K562 (cell line): ENCODE measurements around the gene LIN28A. TPM values are rescaled to one million over a fixed set of nuclear protein-coding genes. Genes with fewer than 3 reads are reported as not detected.

Source experiments
- AFF4 ChIP-seq: sonication (generic); formaldehyde crosslinking; IDR thresholded peaks from 2 replicates; pipeline ENCODE4 v1.8.0; 2023; ENCODE audit warnings: mild to moderate bottlenecking, missing genetic modification reagents
- BDP1 ChIP-seq: IDR thresholded peaks from 3 replicates; pipeline ENCODE4 v1.6.1; 2011; ENCODE audit not compliant: insufficient read length, insufficient read depth
- E2F8 ChIP-seq: fragments of 450-650 bp; IDR thresholded peaks from 2 replicates; pipeline ENCODE4 v1.7.1; 2018; ENCODE audit warnings: mild to moderate bottlenecking, low read depth; ENCODE audit not compliant: partially characterized antibody
- ELF1 ChIP-seq: fragments of 200-800 bp; sonication (Bioruptor generic); IDR thresholded peaks from 2 replicates; pipeline ENCODE4 v1.6.1; 2016; ENCODE audit warnings: missing genetic modification characterization, missing compliant biosample characterization
- GMEB1 ChIP-seq: fragments of 250-450 bp; sonication (Bioruptor Pico); IDR thresholded peaks from 2 replicates; pipeline ENCODE4 v1.4.0; 2020; ENCODE audit warnings: mild to moderate bottlenecking
- GTF2A2 ChIP-seq: IDR thresholded peaks from 2 replicates; pipeline ENCODE4 v1.6.1; 2016; ENCODE audit warnings: mild to moderate bottlenecking, missing genetic modification characterization, missing compliant biosample characterization
- MAZ ChIP-seq, 2 experiments: fragments of 450-650 bp in 1 of 2; sonication (generic) in 1 of 2; formaldehyde crosslinking; IDR thresholded peaks in 1 of 2; conservative IDR thresholded peaks in 1 of 2; 2 replicates each; pipeline versions ENCODE4 v1.4.0 to v1.5.0; 2020; ENCODE audit warnings: mild to moderate bottlenecking in 1 of 2, missing genetic modification reagents in 1 of 2
- MEIS2 ChIP-seq: fragments of 450-650 bp; IDR thresholded peaks from 2 replicates; pipeline ENCODE4 v1.6.1; 2014; ENCODE audit warnings: mild to moderate bottlenecking; ENCODE audit not compliant: partially characterized antibody
- PKNOX1 ChIP-seq: fragments of 450-650 bp; IDR thresholded peaks from 2 replicates; pipeline ENCODE4 v1.6.1; 2016
- ZNF175 ChIP-seq: fragments of 200-800 bp; sonication (Bioruptor generic); IDR thresholded peaks from 2 replicates; pipeline ENCODE4 v1.6.1; 2016; ENCODE audit warnings: low read depth, mild to moderate bottlenecking, missing genetic modification characterization, missing compliant biosample characterization
- ZNF224 ChIP-seq: sonication (generic); formaldehyde crosslinking; IDR thresholded peaks from 2 replicates; pipeline ENCODE4 v1.8.0; 2022; ENCODE audit warnings: mild to moderate bottlenecking, missing genetic modification reagents
- ZNF408 ChIP-seq: fragments of 250-450 bp; sonication (Bioruptor Pico); IDR thresholded peaks from 2 replicates; pipeline ENCODE4 v1.4.0; 2020; ENCODE audit warnings: low read depth, mild to moderate bottlenecking, moderate library complexity
- ZNF639 ChIP-seq, 2 experiments: fragments of 200-800 bp in 1 of 2; sonication (Bioruptor generic) in 1 of 2; sonication (generic) in 1 of 2; formaldehyde crosslinking in 1 of 2; IDR thresholded peaks in 1 of 2; conservative IDR thresholded peaks in 1 of 2; 2 replicates each; pipeline versions ENCODE4 v1.5.0 to v1.6.1; 2016 to 2020; ENCODE audit warnings: missing compliant biosample characterization in 1 of 2, missing genetic modification characterization in 1 of 2, missing genetic modification reagents in 1 of 2
- polyA plus RNA-seq, 8 experiments: library from polyadenylated mRNA; depleted of rRNA in 4 of 8; stranded (reverse) in 5 of 8; unstranded in 3 of 8; fragments of >200 nt; fragmentation: Nextera tagmentation in 2 of 8; fragmentation: Illumina TruSeq in 1 of 8; extraction: Ambion mirVana in 2 of 8; extraction: Trizol in 1 of 8; gene quantifications; 2 replicates each; pipeline versions ENCODE4 v1.2.1 to v1.2.3, GENCODE V29; 2011 to 2014; ENCODE audit warnings: inconsistent platforms in 1 of 8, missing spikeins in 1 of 8
- total RNA-seq, 7 experiments: library from RNA; depleted of rRNA in 6 of 7; stranded (reverse); fragments of >200 nt in 6 of 7; fragmentation: Illumina TruSeq in 2 of 7; extraction: Trizol in 2 of 7; gene quantifications; 2 replicates each; pipeline versions ENCODE4 v1.2.1 to v1.2.3, GENCODE V29; 2011 to 2021; ENCODE audit warnings: low replicate concordance in 1 of 7

Gene LIN28A
- total and polyA plus RNA-seq, 9 of the 15 experiments (the other 6 are each of a cell fraction or from before 2014, with no cell fraction given) = 0.80 to 5.4 (median 3.9) TPM

- TF ChIP-seq E2F8 (peak; percentile 40), ZNF639 (CRISPR knock-in tag; conservative IDR thresholded peaks at IDR 0.05 in 1 of 2, IDR thresholded peaks at IDR 0.05 in 1 of 2) (peak in 1 of 2 experiments; percentile 96; a peak in 2 of 4 replicates), ELF1 (tag) (0 out of 2 replicates have a peak, but pooled peaks have one; percentile 31), PKNOX1 (peak; percentile 36; the same call in 1 of the 2 replicates), AFF4 (CRISPR knock-in tag) (no peak; the same call in 1 of the 2 replicates), ZNF408 (CRISPR knock-in tag) (no peak), MEIS2 (peak; percentile 77), MAZ (CRISPR knock-in tag; conservative IDR thresholded peaks at IDR 0.05 in 1 of 2, IDR thresholded peaks at IDR 0.05 in 1 of 2) (peak; percentile 88 to 89), ZNF224 (CRISPR knock-in tag) (no peak), GTF2A2 (no peak), GMEB1 (CRISPR knock-in tag) (peak; percentile 85), ZNF175 (no peak), BDP1 (no peak)
These were observed 62.6 kb downstream of the LIN28A start (continued) for GRCh38 chr1:26472901-26473845.
